ENCODE results near the gene TAX1BP1. TPM values are rescaled to one million over a fixed set of nuclear protein-coding genes. Genes with fewer than 3 reads are reported as not detected.

Gene TAX1BP1
- total and polyA plus RNA-seq, 2 experiments from 2014 or later = 56.5 to 87.9 TPM

- TF ChIP-seq, protein P1, sequence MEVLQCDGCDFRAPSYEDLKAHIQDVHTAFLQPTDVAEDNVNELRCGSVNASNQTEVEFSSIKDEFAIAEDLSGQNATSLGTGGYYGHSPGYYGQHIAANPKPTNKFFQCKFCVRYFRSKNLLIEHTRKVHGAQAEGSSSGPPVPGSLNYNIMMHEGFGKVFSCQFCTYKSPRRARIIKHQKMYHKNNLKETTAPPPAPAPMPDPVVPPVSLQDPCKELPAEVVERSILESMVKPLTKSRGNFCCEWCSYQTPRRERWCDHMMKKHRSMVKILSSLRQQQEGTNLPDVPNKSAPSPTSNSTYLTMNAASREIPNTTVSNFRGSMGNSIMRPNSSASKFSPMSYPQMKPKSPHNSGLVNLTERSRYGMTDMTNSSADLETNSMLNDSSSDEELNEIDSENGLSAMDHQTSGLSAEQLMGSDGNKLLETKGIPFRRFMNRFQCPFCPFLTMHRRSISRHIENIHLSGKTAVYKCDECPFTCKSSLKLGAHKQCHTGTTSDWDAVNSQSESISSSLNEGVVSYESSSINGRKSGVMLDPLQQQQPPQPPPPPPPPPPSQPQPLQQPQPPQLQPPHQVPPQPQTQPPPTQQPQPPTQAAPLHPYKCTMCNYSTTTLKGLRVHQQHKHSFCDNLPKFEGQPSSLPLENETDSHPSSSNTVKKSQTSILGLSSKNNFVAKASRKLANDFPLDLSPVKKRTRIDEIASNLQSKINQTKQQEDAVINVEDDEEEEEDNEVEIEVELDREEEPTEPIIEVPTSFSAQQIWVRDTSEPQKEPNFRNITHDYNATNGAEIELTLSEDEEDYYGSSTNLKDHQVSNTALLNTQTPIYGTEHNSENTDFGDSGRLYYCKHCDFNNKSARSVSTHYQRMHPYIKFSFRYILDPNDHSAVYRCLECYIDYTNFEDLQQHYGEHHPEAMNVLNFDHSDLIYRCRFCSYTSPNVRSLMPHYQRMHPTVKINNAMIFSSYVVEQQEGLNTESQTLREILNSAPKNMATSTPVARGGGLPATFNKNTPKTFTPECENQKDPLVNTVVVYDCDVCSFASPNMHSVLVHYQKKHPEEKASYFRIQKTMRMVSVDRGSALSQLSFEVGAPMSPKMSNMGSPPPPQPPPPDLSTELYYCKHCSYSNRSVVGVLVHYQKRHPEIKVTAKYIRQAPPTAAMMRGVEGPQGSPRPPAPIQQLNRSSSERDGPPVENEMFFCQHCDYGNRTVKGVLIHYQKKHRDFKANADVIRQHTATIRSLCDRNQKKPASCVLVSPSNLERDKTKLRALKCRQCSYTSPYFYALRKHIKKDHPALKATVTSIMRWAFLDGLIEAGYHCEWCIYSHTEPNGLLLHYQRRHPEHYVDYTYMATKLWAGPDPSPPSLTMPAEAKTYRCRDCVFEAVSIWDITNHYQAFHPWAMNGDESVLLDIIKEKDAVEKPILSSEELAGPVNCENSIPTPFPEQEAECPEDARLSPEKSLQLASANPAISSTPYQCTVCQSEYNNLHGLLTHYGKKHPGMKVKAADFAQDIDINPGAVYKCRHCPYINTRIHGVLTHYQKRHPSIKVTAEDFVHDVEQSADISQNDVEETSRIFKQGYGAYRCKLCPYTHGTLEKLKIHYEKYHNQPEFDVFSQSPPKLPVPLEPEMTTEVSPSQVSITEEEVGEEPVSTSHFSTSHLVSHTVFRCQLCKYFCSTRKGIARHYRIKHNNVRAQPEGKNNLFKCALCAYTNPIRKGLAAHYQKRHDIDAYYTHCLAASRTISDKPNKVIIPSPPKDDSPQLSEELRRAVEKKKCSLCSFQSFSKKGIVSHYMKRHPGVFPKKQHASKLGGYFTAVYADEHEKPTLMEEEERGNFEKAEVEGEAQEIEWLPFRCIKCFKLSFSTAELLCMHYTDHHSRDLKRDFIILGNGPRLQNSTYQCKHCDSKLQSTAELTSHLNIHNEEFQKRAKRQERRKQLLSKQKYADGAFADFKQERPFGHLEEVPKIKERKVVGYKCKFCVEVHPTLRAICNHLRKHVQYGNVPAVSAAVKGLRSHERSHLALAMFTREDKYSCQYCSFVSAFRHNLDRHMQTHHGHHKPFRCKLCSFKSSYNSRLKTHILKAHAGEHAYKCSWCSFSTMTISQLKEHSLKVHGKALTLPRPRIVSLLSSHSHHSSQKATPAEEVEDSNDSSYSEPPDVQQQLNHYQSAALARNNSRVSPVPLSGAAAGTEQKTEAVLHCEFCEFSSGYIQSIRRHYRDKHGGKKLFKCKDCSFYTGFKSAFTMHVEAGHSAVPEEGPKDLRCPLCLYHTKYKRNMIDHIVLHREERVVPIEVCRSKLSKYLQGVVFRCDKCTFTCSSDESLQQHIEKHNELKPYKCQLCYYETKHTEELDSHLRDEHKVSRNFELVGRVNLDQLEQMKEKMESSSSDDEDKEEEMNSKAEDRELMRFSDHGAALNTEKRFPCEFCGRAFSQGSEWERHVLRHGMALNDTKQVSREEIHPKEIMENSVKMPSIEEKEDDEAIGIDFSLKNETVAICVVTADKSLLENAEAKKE (CRISPR knock-in tag; IDR thresholded peaks at IDR 0.05) = no peak
- TF ChIP-seq EZH2 (IDR thresholded peaks at IDR 0.05; ENCODE audit: low read depth, unreplicated experiment) (no peak), JUNB (IDR thresholded peaks at IDR 0.05; ENCODE audit: unreplicated experiment) (no peak)
These were observed 40.2 kb upstream of the TAX1BP1 start (continued) for GRCh38 chr7:27699751-27700150.

DNA sequence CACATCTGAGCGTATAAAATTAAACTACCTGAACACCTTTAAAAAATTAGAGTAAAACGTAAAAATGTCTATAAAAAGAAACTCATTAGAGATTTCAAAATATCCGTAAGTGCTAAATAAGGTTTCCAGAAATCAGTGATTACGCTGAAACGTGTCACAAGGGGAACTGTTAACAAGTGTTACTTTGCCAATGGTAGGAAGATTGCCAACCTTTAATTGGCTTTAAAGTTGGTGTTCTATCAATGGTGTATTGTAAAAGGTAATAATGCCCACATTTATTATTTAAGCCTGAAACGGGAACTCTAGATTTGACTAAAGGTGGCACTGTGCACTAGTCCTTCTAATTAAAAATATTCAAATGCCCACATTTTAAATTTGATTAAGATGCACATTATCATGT is 39.5 kb upstream of the TAX1BP1 start:
- no peaks in the 10 kb centered on the region for H3F3A ChIP-seq (replicated peaks; ENCODE audit: low read depth)
- H3K9me2 ChIP-seq (ENCODE audit: insufficient read depth) = no peaks in the 10 kb centered on the region
- H3K36me3 ChIP-seq (ENCODE audit: insufficient read depth) = no peaks in the 10 kb centered on the region
- no peak overlapping the region for H3K4me2 ChIP-seq
- DNase-seq (ENCODE audit: low spot score) (no peak), ATAC-seq (no peak)
- Mint-ChIP-seq H3K27me3 (ENCODE audit: insufficient read depth, low read depth, poor library complexity) (peaks cover 2% of the 10 kb centered on the region), H3K4me1 (no peaks in the 10 kb centered on the region), H3K27ac (no peak overlapping the region), H3K36me3 (ENCODE audit: low read depth) (no peaks in the 10 kb centered on the region), H3K9me3 (no peaks in the 10 kb centered on the region), H3K4me3 (no peak overlapping the region)
- no peaks in the 10 kb centered on the region for H3K4me1 ChIP-seq (ENCODE audit: insufficient read depth)
- H4K20me1 ChIP-seq (replicated peaks; ENCODE audit: insufficient read depth) = no peaks in the 10 kb centered on the region
- no peak overlapping the region for H3K27ac ChIP-seq (ENCODE audit: low read depth)
- no peak overlapping the region for H2AFZ ChIP-seq
- no peaks in the 10 kb centered on the region for H3K79me2 ChIP-seq (replicated peaks; ENCODE audit: insufficient read depth)
- H3K4me3 ChIP-seq = no peak overlapping the region
- H3K27me3 ChIP-seq (ENCODE audit: insufficient read depth) = no peaks in the 10 kb centered on the region
- TF ChIP-seq JUNB (IDR thresholded peaks at IDR 0.05; ENCODE audit: unreplicated experiment) = no peak
- no peak for TF ChIP-seq STAT1 (IDR thresholded peaks at IDR 0.05; ENCODE audit: unreplicated experiment)
- TF ChIP-seq, protein P2, sequence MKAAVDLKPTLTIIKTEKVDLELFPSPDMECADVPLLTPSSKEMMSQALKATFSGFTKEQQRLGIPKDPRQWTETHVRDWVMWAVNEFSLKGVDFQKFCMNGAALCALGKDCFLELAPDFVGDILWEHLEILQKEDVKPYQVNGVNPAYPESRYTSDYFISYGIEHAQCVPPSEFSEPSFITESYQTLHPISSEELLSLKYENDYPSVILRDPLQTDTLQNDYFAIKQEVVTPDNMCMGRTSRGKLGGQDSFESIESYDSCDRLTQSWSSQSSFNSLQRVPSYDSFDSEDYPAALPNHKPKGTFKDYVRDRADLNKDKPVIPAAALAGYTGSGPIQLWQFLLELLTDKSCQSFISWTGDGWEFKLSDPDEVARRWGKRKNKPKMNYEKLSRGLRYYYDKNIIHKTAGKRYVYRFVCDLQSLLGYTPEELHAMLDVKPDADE (IDR thresholded peaks at IDR 0.05) = no peak
- TF ChIP-seq REST (IDR thresholded peaks at IDR 0.05; ENCODE audit: unreplicated experiment) = no peak
- TF ChIP-seq EZH2 (IDR thresholded peaks at IDR 0.05; ENCODE audit: low read depth, unreplicated experiment) = no peak
